AG09309 (cell line): ENCODE measurements around the gene SLC39A11.
"Not testable (repeated sequence)": the region's sequence is repeated elsewhere in the genome, so short reads cannot be mapped to it uniquely, and the experiment has no call there.

Experiments used
- DNase-seq: peaks from one replicate; pipeline ENCODE4 v3.0.0-alpha.2; 2010; ENCODE audit warnings: low read depth
- H3K4me3 ChIP-seq: 2 replicates; pipeline ENCODE4 v1.5.1; 2011; ENCODE audit warnings: mild to moderate bottlenecking, low read depth, low read length, moderate library complexity; ENCODE audit not compliant: control insufficient read depth
- CTCF ChIP-seq: IDR thresholded peaks from 2 replicates; pipeline ENCODE4 v1.5.1; 2011; ENCODE audit warnings: mild to moderate bottlenecking, low read depth, low read length, inconsistent platforms; ENCODE audit not compliant: insufficient read depth, control insufficient read depth; ENCODE audit errors: missing control alignments

The SLC39A11 gene

DNA sequence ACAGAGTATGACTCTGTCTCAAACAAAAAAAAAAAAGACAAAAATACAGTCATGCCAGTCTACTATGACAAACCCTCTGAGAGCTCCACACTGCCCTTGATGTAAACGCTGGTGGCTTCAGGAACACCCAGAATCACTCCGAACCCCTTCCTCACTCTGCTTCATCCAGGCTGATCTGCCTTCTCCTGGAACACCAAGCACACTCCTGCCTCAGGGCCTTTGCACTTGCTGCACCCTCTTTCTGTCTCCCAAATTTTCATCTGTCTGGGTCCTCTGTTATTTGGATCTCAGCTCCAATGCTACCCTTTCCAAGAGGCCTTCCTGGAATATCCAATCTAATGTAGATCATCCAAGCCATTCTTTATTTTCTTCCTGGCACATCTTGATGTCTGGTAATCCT, 7.9 kb upstream of the SLC39A11 start:
- no peak overlapping the region for H3K4me3 ChIP-seq
- DNase-seq, result no peak
- no peak for TF ChIP-seq CTCF

DNA sequence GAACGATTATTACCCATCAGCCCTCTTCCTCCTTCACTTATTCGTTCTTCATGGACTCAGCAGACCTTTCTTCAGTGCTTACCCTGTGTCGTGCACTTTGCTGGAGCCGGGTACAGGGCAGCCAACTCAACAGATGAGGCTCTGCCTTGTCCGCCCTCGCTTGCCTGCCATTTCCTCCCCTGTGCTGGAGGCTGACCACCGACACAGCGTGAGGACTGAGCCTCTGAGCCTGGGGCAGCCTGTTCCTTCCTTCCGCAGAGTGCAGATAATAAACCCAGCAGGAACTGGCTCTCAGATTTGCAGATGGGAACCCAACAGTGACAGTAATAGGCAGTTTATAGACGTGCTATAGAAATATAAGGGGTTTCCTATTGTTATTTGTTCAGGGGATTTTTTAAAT, 7.0 kb upstream of the SLC39A11 start:
- H3K4me3 ChIP-seq, result no peak overlapping the region
- DNase-seq, result no peak
- TF ChIP-seq CTCF, result no peak

DNA sequence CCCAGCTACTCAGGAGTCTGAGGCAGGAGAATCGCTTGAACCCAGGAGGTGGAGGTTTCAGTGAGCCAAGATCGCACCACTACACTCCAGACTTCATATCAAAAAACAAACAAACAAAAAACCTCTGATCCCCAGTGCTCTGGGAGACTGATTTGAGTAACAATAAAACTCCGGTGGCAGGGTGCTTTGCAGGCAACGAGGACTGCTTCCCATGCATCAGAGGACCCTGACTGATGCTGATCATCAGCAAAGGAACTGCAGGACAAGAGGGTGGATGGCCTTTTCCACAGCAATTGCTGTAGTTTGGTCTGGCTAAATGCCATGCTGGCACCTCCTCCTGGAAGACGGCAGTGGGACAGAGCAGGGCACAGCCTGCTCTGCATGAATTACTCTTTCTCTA, 6.4 kb upstream of the SLC39A11 start:
- DNase-seq, result no peak
- no peak for TF ChIP-seq CTCF
- no peak overlapping the region for H3K4me3 ChIP-seq

DNA sequence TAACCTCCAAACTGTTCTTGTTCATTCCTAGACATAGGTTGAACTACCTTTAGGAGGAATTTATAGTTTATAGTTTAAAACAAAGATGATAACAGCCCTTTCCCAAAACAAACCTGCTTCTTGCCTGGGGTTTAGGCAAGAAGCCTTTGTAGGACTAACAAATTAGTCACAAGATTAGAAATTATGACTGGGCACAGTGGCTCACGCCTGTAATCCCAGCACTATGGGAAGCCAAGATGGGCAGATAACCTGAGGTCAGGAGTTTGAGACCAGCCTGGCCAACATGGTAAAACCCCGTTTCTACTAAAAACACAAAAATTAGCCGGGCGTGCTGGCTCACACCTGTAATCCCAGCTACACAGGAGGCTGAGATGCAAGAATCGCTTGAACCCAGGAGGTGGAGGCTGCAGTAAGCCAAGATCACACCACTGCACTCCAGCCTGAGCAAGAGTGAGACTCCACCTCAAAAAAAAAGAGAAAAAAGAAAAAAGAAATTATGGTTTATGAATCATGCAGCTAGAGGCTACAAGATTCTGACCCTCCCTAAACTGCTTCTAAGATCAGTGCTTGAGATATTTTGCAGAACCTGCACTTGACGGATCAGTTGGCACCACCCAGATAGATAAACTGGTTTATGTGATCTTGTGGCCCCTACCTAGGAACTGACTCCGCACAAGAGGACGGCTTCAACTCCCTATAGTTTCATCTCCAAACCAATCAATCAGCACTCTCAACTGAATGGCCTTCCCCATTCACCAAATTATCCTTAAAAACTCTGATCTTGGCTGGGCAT, 5.7 kb upstream of the SLC39A11 start:
- not testable (repeated sequence) for DNase-seq, H3K4me3 ChIP-seq

DNA sequence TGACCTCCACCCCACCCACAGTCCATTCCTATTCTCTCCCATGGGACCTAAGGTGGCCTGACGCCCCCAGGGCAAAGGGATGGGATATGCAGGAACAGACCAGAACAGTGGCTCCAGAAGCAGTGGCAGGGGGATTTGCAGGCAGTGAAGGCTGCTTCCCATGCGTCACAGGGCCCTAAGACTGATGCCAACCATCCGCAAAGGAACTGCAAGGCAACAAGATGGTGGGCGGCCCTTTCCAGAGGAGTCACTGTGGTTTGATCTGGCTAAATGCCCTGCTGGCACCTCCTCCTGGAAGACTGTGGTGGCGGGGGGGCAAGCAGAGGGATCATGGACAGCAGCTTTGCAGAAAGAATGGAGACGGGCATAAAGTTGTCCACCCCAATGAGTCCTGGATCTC, 4.4 kb upstream of the SLC39A11 start:
- DNase-seq, result peak; percentile 29
- no peak overlapping the region for H3K4me3 ChIP-seq
- no peak for TF ChIP-seq CTCF

GRCh38 chr17:73096211-73096610, 3.7 kb upstream of the SLC39A11 start:
- TF ChIP-seq CTCF, result no peak
- DNase-seq, result no peak
- H3K4me3 ChIP-seq, result no peak overlapping the region

DNA sequence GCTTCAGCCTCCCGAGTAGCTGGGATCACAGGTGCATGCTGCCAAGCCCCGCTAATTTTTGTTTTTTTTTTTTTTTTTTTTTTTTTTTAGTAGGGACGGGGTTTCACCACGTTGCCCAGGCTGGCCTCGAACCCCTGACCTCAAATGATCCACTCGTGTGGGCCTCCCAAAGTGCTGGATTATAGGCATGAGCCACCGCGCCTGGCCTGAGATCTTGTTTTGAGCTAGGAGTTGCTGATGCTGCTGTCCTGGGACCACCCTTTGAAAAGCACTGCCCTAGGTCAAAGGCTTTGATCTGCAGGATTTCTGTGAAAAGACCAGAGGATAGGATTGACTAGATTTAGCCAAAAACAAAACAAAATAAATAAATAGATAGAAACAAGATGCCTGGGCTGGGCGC, 798 bp upstream of the SLC39A11 start:
- DNase-seq, result no peak
- H3K4me3 ChIP-seq, result no peak overlapping the region
- no peak for TF ChIP-seq CTCF
